ENCODE results near the gene MBP.

MBP gene

GRCh38 chr18:77047803-77048419, 84.7 kb downstream of the MBP start:
- no peak for DNase-seq (ENCODE audit: low read depth in 2 of 2)

DNA sequence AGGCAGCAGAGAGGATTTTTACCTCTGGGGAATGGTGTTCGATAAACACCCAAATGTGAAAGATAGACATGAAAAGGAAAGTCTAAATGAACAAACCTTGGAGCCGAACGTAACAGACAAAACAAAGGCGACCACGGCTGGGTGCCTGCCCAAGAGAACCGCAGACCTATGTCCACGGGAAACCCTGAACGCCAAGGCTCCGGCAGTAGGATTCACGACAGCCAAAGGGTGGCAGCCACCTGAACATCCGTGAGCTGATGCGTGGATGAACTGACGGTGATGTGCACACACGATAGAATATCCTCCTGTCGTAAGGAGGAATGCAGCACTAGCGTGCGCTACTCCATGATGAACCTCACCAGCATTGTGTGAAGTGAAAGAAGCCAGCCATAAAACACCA, 85.6 kb downstream of the MBP start:
- DNase-seq (ENCODE audit: low read depth in 2 of 2): no peak

- DNase-seq (ENCODE audit: low read depth in 2 of 2): no peak
These were observed 86.2 kb downstream of the MBP start for GRCh38 chr18:77046409-77046808.

DNA sequence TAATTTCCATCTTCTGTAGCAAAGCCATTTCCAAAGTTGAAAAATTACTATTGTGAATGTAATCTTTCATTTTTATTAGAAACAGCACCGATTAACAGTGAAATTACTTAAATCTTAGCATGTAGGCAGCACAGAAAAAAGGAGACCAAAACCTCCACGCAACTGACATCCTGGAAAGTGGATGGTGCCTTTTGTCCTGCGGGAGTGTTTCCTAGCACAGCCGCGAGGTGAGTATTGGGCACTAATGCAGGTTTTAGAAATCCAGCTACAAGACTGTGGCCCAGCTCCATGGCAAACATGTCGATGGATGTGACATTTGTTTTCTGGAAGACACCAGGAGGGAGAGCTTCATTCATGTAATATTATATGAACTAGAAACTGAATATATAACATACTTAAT, 86.9 kb downstream of the MBP start:
- no peak for DNase-seq (ENCODE audit: low read depth in 2 of 2)

DNA sequence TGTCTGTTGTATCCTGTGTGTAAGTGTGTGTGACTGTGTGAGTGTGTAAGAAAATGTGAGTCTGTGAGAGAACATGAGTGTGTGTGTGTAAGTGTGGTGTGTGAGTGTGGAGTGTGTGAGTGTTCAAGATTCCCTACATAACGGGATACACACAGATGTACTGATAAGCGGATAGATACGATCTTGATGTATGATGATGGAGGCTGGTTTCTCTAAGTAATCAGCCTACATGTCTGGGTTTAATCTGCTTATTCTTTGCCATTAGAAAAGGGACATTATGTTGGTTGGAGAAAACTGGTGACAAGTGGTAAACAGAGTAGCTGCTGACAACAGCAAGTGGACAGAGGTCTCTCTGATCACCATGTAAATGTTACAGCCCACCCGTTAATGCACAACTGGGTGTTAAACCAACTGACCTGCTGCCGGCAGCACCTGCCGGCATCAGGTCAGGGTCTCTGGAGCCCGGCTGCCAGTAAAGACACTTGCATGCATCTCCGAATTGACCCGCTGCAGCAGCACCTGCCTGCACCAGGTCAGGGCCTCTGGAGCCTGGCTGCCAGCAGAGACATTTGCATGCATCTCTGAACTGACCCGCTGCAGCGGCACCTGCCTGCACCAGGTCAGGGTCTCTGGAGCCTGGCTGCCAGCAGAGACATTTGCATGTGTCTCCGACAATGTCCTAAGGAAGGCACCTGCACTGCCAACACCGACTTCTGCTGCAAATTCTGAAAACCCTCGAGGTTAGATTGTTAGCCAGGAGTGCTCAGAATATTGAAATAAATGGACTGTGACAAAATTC, 87.5 kb downstream of the MBP start:
- no peak for DNase-seq (ENCODE audit: low read depth in 2 of 2)

- DNase-seq (ENCODE audit: low read depth in 2 of 2): no peak
These were observed 88.9 kb downstream of the MBP start for GRCh38 chr18:77043541-77044280.

DNA sequence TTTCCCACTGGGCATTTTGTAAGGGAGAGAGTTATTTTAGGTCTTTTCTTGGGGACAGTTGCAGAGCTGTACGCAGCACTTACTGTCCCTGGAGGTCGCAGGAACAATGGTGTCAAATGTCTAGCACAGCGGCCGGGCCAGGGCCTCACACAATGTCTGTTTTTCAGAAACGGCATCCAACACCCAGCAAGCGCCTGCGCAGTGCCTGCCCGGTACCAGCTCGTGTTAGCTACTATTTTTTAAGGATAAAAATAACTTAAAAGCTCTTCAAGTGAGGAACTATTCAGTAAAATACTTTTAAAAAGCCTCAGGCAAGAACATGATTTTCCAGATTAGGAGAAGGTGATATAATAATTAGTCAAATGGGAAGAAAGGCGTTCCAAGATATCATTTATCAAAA, 90.0 kb downstream of the MBP start:
- no peak for DNase-seq (ENCODE audit: low read depth in 2 of 2)

DNA sequence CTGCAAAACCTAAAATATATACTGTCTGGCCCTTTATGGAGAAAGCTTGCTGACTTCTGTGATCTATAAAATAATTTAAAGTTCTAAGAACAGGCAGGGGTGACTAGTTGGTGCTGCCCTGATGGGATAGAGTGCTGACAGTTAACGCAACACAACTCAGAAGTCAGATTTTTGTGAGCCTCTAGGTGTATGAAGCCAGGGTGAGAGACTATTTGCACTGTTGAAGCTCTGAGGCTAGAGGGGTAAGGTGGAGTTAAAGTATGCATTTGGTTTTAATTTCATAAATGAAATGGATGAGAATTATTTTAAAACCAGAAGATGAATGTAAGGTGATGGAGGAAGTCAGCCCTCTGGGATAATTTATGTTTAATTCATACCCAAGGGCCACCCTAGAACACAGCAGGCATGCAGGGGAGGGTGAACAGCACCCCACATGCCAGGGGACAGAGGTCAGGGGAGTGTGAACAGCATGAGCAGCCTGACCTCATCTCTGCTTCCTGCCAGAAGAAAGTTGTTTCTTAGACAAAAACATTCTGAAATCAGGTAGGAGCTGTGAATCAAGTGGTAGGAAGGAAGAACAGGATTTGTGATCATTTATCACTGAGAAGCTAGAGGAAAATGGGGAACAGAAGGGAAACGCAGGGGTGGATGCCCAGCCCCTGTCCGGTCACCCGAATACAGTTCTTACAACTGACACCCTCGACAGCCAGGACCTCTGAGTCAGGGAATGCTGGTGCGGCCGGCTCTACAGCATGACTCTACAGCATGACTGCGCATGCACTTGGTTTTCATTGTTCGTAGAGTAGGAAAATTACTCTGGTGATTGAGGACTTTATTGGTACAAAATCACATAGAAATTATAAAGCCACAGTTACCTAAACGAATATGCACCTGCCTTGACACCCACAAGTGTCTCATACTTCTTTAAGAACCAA, 93.1 kb downstream of the MBP start:
- DNase-seq (ENCODE audit: low read depth in 2 of 2): no peak

DNA sequence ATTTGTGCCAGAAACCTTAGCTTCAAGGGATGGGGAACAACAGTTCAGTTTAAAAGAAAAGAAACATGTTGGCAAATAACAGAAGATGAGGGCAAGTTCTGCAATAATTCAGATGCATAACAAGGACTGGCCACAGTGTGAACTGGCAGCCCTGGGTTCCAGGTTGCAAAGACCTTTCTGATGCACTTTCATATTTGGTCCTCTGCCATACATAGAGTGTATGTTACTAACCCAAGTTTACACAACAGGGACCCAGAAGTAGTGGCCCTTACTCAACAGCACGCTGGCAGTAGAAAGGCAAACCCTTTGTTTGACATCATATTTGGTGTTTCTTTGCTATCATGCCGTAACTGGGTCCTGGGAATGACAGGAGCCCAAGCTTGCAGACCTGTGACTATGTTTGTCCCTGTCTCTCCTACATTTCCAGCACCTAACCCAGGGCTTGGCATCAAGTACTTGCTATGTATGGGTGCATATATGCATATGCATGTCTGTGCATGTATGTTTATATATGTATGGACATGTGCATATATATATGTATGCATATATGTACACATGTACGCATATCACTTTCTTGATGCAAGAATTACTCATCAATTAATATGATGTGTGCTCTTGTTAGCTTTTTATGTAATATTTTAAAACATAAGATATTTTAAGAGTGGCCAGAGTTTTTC, 94.3 kb downstream of the MBP start:
- DNase-seq (ENCODE audit: low read depth in 2 of 2): no peak

- DNase-seq (ENCODE audit: low read depth in 2 of 2): no peak
These were observed 95.0 kb downstream of the MBP start for GRCh38 chr18:77037567-77037966.

GRCh38 chr18:77035380-77036187, 97.0 kb downstream of the MBP start:
- DNase-seq (ENCODE audit: low read depth in 2 of 2): no peak

- no peak for DNase-seq (ENCODE audit: low read depth in 2 of 2)
These were observed 99.0 kb downstream of the MBP start for GRCh38 chr18:77033575-77033974.

DNA sequence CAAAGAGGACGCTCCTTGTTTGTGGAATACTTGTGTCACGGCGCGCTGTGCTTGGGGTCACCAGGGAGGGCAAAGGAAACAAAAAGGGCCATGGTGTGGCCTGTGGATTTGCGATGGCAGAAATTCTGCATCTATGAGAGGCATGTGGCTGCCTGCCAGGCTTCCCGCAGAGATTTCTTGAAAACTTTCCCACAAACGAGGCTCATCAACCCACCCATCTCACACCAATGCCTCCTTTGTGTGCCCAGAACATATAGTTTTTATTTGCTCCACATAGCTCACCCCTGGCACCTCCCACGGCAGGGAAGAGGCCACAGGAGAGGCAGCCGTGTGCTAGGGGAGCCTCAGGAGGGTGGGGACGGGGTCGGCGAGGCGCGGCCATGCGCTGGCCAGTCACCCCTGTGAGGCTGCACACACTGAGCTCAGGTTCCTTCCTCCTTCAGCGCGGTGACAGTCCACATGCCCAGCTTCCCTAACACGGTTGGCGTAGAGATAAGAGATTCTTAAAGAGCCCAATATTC, 100.3 kb downstream of the MBP start:
- DNase-seq (ENCODE audit: low read depth in 2 of 2): no peak

DNA sequence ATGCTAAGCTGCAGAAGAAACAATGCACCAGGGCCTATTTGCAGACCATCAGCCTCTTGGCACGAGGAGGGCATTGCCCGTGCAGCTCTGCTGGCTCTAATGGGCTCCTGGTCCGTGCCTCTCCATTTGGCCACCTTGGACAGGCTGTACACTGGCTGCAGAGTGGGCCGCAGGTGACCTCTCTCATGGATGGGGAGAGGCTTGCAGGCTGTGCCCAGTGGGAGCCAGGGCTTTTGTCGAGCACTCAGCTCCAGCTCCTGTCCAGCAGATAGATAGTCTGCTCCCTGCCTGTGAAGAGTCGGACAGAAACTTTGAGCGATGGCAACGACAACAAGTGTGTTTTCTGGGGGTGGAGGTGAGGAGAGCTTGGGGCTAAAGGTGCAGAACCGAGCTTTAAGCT, 100.9 kb downstream of the MBP start:
- no peak for DNase-seq (ENCODE audit: low read depth in 2 of 2)

- no peak for DNase-seq (ENCODE audit: low read depth in 2 of 2)
These were observed 102.4 kb downstream of the MBP start for GRCh38 chr18:77030201-77030600.

DNA sequence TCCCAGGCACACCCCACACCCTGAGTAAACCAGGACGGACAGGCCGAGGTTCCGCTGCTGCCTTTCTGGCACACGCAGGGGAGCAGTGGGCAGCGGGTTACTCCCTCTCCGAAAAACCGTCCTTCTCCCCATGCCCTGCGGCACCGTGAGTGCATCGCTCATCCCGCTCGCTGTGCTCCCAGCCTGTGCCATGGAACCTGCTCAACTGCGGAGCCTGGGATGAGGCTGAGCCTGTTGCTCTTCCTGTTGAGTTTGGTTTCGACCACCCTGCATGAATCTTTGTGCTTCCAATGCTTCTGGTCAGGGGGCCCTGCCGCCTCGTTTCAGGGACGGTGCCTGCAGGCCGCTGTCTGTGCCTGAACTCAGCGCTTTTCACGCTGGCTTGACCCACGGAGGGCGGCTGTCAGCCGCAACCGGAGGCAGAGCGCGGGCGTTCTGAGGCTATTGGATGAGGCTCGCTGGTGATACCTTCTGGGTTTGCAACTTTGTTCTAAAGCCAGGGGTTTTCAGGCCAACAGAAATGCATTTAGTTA, 106.7 kb downstream of the MBP start:
- DNase-seq (ENCODE audit: low read depth in 2 of 2): no peak

- DNase-seq (ENCODE audit: low read depth in 2 of 2): no peak
These were observed 107.5 kb downstream of the MBP start for GRCh38 chr18:77025123-77025522.

- no peak for DNase-seq (ENCODE audit: low read depth in 2 of 2)
These were observed 108.1 kb downstream of the MBP start for GRCh38 chr18:77024476-77024875.

- no peak for DNase-seq (ENCODE audit: low read depth in 2 of 2)
These were observed 109.3 kb downstream of the MBP start for GRCh38 chr18:77023102-77023782.

Data from stimulated activated CD4-positive, alpha-beta T cell treated with anti-CD3 and anti-CD28 coated beads, Interleukin-1b, Interleukin-23, amount 100 ng/mL, for 1 hour (primary cell).